ENCODE data around the gene PSME3IP1.
"Not testable (repeated sequence)": the region's sequence is repeated elsewhere in the genome, so short reads cannot be mapped to it uniquely, and the experiment has no call there.

Gene PSME3IP1, protein sequence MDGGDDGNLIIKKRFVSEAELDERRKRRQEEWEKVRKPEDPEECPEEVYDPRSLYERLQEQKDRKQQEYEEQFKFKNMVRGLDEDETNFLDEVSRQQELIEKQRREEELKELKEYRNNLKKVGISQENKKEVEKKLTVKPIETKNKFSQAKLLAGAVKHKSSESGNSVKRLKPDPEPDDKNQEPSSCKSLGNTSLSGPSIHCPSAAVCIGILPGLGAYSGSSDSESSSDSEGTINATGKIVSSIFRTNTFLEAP

DNA sequence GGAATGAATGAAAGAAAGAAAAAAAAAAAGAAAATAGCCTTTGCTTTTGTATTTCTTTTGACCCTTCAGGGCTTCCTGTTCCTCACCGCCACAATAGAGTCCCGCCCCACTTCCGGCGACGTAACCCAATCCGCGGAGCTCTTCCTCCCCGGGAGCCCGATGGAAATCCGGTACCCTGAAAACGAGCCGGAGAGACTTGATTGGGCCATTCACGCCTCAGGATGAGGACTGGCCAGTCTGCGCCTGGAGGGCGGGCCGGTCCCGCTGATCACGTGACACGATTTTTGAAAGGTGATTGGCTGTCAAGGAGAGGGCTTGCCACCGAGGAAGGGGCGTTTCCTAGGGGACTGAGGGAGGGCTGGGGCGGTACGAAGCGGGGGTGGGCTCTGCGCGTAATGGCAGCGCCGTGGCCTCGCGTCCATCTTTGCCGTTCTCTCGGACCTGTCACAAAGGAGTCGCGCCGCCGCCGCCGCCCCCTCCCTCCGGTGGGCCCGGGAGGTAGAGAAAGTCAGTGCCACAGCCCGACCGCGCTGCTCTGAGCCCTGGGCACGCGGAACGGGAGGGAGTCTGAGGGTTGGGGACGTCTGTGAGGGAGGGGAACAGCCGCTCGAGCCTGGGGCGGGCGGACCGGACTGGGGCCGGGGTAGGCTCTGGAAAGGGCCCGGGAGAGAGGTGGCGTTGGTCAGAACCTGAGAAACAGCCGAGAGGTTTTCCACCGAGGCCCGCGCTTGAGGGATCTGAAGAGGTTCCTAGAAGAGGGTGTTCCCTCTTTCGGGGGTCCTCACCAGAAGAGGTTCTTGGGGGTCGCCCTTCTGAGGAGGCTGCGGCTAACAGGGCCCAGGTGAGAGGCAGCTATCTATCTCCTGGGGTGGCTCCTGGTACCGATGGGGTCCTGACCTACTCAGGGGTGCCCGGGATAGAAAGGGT lies at the start of gene PSME3IP1, which contains the start of gene RSPRY1:
PSME3IP1 (minus strand) TSS at position 95 of the 927 bp plus-strand sequence. CDS start 12,185 bp downstream, outside the sequence.
RSPRY1 (plus strand) TSS at position 385 of the 927 bp plus-strand sequence. CDS start 18,330 bp downstream, outside the sequence.
- peak; percentile 96 for DNase-seq

DNA sequence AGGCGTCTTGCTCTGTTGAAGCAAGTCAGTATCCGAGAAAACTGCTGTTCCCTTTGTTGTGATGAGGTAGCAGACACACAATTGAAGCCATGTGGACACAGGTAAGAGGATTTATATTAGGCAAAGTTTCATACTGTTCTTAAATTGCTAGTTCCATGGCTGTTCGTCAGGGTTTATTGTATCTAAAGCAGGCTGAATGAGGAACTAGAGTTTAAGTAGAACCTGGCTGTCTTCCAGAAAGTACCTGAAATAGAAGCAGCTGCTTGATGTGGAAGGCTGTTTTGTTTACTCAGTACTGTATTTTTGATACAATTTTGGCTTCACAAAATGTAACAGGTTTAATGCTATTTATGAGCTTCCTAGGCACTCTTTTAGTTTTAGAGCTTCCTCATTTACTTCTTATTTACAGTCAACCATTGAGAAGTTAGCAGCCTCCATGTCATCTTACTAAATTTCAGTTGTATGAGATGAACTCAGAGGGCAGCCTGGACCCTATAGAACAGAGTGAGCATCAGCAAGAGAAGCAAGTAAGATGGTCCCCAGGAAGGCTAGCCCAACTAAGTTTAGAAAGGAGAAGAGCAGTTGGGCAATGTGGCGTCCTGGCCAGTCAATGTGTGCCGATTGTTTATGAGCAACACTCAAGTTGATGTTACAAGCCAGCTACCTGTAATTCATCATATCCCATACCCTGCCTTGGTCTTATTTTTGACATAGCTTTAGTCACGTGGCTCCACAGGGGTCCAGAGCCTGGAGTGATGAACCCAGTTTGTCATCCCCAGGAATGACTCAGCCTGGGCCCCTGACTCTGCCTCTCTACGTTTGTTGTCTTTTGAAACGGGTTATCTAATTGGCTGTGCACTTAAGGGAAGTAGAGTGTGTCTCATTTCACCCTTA lies 49.5 kb upstream of the PSME3IP1 start:
- DNase-seq = no peak

- no peak for DNase-seq
Observed at GRCh38 chr16:57234707-57235092, 48.9 kb upstream of the PSME3IP1 start.

DNA sequence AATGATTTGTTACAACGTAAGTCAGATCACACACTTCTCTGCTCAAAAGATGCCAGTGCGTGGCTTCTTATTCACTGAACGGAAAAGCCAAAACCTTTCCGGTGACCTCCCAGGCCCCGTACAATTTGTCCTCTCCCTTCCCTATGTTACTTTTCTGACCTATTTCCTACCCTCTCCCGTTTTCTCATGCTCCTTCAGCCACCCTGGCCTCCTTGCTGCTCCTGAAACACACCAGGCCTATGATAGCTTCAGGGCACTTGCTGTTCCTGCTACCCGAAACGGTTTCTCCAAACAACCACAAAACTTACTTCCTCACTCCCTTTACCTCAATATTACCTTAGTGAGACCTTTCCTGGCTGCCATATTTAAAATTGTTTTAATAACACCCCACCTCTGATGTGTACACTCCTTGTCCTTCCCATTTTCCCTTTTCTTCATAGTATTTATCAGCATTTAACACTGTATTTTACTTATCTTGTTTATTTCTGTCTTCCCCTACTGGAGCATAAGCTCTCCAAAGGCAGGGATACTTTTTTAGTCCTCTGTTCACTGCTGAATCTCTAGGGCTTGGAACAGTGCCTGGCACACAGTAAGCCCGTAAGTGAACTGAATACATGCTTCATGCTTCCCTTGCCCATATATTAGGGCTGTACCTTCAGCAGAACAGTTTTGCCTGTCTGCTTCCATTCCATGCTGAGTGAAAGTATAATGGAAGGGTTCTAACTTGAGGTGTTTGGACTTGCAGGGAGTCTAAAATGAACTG lies 48.3 kb upstream of the PSME3IP1 start:
- no peak for DNase-seq

DNA sequence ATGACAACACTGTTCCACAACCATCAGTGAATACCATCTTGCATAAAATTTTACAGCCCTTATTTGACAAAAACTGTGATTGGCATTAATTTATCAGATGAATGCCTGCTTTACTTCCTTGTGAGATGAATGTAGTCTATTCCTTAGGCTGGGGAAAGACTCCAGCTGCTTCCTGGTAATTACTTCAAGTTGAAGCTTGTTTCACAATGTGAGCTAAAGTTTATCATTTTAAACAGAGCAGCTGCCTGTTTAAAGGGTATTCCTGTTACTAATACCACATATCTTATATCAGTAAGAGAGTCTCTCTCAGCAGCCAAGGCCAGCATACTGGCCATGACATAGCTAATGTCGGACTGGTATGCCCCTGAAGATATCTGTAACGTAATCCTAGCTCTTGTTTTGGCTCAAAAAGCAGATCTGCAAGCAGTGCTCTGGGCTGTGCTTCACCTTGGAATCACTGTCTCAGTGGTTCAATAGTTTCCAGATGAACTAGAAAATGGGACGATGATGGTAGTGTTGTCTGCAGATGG lies 46.0 kb upstream of the PSME3IP1 start:
- DNase-seq = no peak

- DNase-seq = no peak
Observed at GRCh38 chr16:57229079-57229478, 43.2 kb upstream of the PSME3IP1 start.

DNA sequence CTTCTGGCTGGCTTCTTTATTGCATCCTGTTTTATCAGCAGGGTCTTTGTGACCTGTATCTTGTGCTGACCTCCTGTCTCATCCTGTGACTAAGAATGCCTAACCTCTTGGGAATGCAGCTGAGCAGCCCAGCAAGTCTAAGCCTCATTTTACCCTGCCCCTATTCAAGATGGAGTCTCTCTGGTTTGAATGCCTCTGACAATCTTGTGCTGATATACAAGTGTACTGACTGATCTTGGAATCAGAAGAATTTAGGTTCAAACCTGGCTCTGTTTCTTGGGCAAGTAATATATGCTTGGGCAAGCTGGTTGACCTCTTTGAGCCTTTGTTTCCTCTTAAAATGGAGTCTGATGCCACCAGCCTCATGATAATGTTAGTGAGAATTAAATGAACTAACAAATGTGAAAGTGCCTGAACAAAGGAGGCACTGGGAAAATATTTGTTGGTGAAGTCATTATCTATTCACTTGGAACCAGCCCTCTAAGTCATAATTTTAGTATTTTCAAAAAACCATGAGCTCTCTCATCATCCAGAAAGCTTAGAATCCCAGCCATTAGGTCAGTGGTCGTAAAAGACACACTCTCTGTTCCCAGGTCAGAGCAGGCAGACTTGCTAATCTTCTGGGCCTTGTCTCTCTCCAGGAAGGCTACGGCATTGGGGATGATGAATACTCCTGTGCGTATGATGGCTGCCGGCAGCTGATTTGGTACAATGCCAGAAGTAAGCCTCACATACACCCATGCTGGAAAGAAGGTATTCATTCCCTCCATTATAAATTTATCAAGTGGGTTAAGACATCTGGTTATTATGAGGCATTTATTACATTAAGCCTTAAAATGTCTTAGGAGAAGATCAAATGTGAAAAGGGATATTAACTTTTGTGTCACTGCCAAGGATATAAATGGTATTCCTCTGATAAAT lies 41.1 kb upstream of the PSME3IP1 start:
- no peak for DNase-seq

GRCh38 chr16:57225978-57226377 lies 40.1 kb upstream of the PSME3IP1 start:
- DNase-seq = no peak

DNA sequence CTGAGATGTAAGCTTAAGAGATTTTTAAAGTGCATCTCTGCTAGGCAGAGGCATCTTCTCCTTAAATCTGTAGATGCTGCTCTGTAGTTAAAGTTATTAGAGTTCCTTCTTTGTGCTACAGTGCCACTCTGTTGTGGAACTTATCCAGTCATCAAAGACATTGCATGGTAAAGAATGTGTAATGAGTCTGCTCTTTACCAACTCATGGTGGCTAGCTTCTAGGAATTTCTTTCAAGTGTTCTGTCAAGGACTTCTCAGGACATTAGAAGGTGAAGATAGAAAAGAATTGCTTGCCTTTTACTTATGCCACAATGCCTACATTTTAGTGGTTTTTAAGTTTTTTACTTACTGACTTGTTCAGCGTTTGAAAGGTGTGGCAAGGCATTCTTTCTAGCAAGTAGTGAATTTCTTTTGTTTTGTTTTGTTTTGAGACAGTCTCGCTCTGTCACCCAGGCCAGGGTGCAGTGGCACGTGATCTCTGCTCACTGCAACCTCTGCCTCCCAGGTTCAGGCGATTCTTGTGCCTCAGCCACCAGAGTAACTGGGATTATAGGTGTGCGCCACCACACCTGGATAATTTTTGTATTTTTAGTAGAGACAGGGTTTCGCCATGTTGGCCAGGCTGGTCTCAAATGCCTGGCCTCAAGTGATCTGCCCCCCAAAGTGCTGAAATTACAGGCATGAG lies 39.0 kb upstream of the PSME3IP1 start:
- DNase-seq = no peak

DNA sequence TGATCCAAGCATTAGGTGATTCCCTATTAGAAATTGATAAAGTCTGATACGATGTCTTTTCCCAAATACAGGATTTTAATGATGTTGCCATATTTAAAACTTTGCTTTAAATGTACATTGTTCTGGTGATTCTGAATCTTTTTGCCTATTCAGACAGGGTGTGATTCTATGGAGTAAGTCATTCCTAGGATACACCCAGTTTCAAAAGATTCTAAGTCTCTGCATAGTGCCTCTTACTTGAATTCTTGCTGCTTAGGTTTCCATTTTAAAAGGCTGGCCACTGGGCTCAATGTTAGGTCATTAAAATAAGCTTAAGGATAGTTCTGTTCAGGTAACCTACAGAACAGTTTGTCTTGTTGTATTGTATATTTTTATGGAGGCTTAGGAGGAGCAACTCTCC lies 37.2 kb upstream of the PSME3IP1 start:
- DNase-seq = no peak

- no peak for DNase-seq
Observed at GRCh38 chr16:57216968-57217367, 31.1 kb upstream of the PSME3IP1 start.

DNA sequence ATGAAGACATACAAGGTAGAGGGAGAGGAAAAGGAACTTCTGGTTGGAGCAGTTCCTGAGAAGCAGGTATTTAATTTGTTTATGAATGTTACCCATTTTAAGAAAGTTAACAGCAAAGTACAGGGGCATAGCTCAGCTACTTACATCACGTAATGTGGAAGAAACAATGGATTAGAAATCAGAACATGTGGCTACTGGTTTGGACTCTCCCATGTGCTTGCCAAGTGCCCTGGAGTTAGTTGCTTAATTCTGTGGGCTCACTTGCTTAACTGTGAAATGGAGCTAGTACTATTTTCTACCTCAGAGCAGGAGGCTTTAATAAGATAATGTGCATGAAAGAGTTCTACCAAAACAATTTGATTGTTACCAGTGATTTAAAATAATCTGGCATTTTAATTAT lies 27.6 kb upstream of the PSME3IP1 start:
- DNase-seq = no peak

GRCh38 chr16:57209780-57210179 lies 23.9 kb upstream of the PSME3IP1 start:
- no peak for DNase-seq

DNA sequence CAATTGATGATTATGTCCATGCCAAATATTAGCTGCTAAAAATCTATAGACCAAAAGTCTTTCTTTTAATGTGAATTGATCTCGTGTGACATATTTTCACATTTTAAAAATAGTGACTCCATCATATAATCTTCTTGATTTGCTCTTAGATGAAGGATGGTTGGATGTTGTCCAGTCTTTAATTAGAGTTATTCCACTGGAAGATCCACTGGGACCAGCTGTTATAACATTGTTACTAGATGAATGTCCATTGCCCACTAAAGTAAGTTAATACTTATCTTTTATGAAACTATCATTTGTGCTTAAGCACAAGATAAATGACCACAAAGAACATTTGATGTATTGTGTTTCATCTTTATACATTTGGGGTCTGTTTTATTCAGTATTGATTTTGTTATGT lies 23.1 kb upstream of the PSME3IP1 start:
- no peak for DNase-seq

GRCh38 chr16:57204675-57205074 lies 18.8 kb upstream of the PSME3IP1 start:
- DNase-seq = no peak

- no peak for DNase-seq
Observed at GRCh38 chr16:57203451-57203850, 17.6 kb upstream of the PSME3IP1 start.

DNA sequence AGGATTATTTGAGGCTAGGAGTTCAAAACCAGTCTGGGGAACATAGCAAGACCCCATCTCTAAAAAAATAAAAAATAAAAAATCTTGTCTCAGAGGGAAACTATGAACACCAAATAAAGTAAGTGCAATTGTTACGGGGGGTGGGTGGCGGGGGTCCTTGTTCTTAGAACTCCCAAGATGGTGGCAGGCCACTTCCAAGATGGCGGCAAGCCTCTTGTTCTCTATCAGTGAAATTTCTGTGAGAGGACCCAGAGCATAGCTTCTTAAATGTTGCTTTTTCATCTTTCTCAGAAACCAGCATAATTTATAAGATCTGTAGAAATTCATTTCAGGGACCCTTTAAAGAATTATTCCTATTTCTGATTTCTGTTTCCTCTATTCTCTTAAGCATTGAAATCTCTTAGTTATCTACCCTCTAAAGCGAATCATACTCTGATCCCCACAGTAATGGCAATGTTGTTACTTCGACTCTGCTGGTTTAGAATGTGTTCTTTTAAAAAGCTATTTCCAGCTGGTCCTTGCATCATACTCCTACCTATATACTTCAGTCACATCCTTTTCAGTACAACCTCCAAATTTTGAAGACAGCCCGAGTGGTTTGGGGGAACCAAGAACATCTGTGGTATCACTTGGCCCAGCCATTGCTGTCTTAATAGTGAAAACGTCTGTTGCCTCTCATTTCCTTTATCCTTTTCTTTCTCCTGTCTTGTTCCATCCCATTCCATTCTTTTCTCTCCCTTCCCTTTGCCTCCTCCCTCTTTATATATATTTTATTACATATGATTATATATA lies 16.5 kb upstream of the PSME3IP1 start:
- no peak for DNase-seq

GRCh38 chr16:57200926-57201325 lies 15.1 kb upstream of the PSME3IP1 start:
- not testable (repeated sequence) for DNase-seq

GRCh38 chr16:57200321-57200720 lies 14.5 kb upstream of the PSME3IP1 start:
- not testable (repeated sequence) for DNase-seq
